Choroid plexus epithelial cell (primary cell): ENCODE data around the gene OSBPL6.
"Not testable (repeated sequence)": the region's sequence is repeated elsewhere in the genome, so short reads cannot be mapped to it uniquely, and the experiment has no call there.

ENCODE experiments used
- DNase-seq: peaks from one replicate; pipeline ENCODE4 v3.0.0-alpha.2; 2010; ENCODE audit warnings: low read depth
- H3K4me3 ChIP-seq: 2 replicates; pipeline ENCODE4 v1.5.1; 2011; ENCODE audit warnings: low read depth, mild to moderate bottlenecking, control low read depth, low read length, moderate library complexity
- TF ChIP-seq, protein P1 (sequence below): conservative IDR thresholded peaks from 2 replicates; pipeline ENCODE4 v1.5.1; 2011; ENCODE audit warnings: low read depth, mild to moderate bottlenecking, control low read depth, inconsistent platforms, low read length, moderate library complexity

Gene OSBPL6

GRCh38 chr2:178197791-178198190 is 3.5 kb downstream of the OSBPL6 start:
- peak; percentile 31 for DNase-seq
- no peak overlapping the region for H3K4me3 ChIP-seq
- TF ChIP-seq, protein P1, sequence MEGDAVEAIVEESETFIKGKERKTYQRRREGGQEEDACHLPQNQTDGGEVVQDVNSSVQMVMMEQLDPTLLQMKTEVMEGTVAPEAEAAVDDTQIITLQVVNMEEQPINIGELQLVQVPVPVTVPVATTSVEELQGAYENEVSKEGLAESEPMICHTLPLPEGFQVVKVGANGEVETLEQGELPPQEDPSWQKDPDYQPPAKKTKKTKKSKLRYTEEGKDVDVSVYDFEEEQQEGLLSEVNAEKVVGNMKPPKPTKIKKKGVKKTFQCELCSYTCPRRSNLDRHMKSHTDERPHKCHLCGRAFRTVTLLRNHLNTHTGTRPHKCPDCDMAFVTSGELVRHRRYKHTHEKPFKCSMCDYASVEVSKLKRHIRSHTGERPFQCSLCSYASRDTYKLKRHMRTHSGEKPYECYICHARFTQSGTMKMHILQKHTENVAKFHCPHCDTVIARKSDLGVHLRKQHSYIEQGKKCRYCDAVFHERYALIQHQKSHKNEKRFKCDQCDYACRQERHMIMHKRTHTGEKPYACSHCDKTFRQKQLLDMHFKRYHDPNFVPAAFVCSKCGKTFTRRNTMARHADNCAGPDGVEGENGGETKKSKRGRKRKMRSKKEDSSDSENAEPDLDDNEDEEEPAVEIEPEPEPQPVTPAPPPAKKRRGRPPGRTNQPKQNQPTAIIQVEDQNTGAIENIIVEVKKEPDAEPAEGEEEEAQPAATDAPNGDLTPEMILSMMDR: no peak

DNA sequence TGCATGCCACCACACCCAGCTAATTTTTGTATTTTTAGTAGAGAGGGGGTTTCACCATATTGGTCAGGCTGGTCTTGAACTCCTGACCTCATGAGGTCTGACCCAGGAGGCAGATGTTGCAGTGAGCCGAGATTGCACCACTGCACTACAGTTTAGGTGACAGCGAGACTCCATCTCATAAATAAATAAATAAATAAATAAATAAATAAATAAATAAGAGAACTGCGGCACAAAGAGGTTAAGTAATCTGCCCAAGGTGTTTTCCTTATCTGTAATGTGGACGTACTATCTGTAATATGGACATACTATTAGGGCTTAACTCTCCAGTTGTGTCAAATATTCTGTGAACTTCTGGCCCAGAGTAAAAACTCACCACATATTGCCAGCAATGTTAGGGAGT is 4.1 kb downstream of the OSBPL6 start:
- not testable (repeated sequence) for H3K4me3 ChIP-seq, DNase-seq

DNA sequence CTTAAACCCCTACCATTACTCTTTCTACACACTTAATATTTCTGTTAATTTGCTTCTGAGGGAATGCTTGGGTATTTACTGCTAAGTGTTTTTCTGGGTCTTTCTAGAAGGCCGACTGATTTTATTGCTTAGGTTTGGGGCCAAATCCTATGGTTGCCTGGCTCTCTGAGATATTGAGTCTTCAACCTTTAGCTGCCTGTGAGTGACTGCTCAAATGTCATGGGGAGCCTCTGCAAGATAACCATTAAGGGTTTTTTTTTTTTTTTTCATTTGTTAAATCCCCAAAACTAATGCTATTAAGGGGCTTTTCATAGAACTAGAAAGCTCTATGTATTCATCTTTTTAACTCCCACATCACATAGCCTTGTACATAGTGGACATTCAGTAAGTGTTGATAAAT is 5.0 kb downstream of the OSBPL6 start:
- H3K4me3 ChIP-seq: no peak overlapping the region
- DNase-seq: no peak
- TF ChIP-seq, protein P1: no peak

GRCh38 chr2:178200331-178200730 is 6.0 kb downstream of the OSBPL6 start:
- no peak for DNase-seq
- TF ChIP-seq, protein P1: no peak

DNA sequence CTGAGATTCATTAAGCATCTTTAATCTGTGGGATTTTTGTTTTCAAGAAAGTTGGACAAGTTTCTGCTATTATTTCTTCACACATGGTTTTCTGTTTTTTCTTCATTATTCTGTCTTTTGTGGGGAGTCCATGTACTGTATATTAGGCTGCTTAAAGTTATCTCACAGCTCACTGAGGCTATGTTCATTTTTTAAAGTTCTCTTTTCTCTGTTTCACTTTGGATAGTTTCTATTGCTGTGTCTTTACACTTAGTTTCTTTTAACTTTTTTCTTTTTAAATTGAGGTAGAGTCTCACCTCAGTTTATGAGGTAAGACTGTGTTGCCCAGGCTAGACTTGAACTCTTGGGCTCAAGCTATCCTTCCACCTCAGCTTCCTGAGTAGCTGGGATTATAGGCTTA is 8.6 kb downstream of the OSBPL6 start:
- TF ChIP-seq, protein P1: no peak
- no peak overlapping the region for H3K4me3 ChIP-seq
- DNase-seq: no peak

More at GRCh38 chr2:178200331-178200730, 6.0 kb downstream of the OSBPL6 start:
- H3K4me3 ChIP-seq: no peak overlapping the region

DNA sequence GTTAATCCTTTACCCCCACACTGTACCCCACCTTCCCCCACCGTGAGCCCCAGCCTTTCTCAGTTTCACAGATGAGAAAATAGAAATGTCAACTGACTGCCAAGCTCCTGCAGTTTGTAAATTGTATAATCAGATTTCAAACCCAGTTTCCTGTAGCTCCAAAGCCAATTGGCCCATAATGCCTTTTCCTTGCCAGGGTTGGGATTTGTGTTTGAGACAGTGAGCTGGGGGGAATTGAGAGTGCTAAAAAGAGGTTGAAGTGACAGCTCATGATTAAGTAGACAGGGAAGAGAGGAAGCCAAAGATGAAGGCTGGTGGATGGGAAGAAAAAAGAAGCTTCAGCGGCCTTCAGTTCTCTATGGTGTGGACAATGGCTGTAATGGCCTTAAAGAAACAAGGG is 10.7 kb downstream of the OSBPL6 start:
- TF ChIP-seq, protein P1: no peak
- no peak for DNase-seq
- H3K4me3 ChIP-seq: no peak overlapping the region

GRCh38 chr2:178205853-178206521 is 11.7 kb downstream of the OSBPL6 start:
- peak; percentile 53 for DNase-seq

More at GRCh38 chr2:178205853-178206521, 11.7 kb downstream of the OSBPL6 start:
- H3K4me3 ChIP-seq: no peak overlapping the region
- TF ChIP-seq, protein P1: no peak
